ENCODE measurements around the gene CRLF1. TPM values are rescaled to one million over a fixed set of nuclear protein-coding genes. Genes with fewer than 3 reads are reported as not detected.

Gene CRLF1
- total and polyA plus RNA-seq, 2 experiments from 2014 or later: 18.1 to 19.7 TPM

DNA sequence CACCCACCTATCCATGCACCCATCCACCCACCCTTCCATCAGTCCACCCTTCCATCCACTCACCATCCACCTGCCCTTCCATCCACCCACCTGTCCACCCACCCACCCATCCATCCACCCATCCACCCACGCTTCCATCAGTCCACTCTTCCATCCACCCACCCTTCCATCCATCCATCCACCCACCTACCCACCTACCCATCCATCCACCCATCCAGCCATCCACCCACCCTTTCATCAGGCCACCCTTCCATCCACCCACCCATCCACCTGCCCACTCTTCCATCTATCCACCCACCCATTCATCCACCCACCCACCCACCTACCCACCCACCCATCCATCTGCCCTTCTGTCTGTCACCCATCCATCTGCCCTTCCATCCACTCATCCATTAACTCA lies 47.3 kb upstream of the CRLF1 start (continued):
- TF ChIP-seq, protein P1, sequence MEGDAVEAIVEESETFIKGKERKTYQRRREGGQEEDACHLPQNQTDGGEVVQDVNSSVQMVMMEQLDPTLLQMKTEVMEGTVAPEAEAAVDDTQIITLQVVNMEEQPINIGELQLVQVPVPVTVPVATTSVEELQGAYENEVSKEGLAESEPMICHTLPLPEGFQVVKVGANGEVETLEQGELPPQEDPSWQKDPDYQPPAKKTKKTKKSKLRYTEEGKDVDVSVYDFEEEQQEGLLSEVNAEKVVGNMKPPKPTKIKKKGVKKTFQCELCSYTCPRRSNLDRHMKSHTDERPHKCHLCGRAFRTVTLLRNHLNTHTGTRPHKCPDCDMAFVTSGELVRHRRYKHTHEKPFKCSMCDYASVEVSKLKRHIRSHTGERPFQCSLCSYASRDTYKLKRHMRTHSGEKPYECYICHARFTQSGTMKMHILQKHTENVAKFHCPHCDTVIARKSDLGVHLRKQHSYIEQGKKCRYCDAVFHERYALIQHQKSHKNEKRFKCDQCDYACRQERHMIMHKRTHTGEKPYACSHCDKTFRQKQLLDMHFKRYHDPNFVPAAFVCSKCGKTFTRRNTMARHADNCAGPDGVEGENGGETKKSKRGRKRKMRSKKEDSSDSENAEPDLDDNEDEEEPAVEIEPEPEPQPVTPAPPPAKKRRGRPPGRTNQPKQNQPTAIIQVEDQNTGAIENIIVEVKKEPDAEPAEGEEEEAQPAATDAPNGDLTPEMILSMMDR (conservative IDR thresholded peaks at IDR 0.05; ENCODE audit: low read depth in 2 of 2): no peak
- no peak for TF ChIP-seq POLR2AphosphoS5 (IDR thresholded peaks at IDR 0.05; ENCODE audit: low read depth)
- no peak for TF ChIP-seq JUNB (IDR thresholded peaks at IDR 0.05; ENCODE audit: unreplicated experiment)
- TF ChIP-seq, protein P2, sequence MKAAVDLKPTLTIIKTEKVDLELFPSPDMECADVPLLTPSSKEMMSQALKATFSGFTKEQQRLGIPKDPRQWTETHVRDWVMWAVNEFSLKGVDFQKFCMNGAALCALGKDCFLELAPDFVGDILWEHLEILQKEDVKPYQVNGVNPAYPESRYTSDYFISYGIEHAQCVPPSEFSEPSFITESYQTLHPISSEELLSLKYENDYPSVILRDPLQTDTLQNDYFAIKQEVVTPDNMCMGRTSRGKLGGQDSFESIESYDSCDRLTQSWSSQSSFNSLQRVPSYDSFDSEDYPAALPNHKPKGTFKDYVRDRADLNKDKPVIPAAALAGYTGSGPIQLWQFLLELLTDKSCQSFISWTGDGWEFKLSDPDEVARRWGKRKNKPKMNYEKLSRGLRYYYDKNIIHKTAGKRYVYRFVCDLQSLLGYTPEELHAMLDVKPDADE (IDR thresholded peaks at IDR 0.05): no peak
- TF ChIP-seq, protein P3, sequence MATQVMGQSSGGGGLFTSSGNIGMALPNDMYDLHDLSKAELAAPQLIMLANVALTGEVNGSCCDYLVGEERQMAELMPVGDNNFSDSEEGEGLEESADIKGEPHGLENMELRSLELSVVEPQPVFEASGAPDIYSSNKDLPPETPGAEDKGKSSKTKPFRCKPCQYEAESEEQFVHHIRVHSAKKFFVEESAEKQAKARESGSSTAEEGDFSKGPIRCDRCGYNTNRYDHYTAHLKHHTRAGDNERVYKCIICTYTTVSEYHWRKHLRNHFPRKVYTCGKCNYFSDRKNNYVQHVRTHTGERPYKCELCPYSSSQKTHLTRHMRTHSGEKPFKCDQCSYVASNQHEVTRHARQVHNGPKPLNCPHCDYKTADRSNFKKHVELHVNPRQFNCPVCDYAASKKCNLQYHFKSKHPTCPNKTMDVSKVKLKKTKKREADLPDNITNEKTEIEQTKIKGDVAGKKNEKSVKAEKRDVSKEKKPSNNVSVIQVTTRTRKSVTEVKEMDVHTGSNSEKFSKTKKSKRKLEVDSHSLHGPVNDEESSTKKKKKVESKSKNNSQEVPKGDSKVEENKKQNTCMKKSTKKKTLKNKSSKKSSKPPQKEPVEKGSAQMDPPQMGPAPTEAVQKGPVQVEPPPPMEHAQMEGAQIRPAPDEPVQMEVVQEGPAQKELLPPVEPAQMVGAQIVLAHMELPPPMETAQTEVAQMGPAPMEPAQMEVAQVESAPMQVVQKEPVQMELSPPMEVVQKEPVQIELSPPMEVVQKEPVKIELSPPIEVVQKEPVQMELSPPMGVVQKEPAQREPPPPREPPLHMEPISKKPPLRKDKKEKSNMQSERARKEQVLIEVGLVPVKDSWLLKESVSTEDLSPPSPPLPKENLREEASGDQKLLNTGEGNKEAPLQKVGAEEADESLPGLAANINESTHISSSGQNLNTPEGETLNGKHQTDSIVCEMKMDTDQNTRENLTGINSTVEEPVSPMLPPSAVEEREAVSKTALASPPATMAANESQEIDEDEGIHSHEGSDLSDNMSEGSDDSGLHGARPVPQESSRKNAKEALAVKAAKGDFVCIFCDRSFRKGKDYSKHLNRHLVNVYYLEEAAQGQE (IDR thresholded peaks at IDR 0.05; ENCODE audit: unreplicated experiment): no peak
- no peak for TF ChIP-seq CREB1 (CRISPR knock-in tag; IDR thresholded peaks at IDR 0.05; ENCODE audit: low read depth)
- TF ChIP-seq ZNF114 (CRISPR knock-in tag; IDR thresholded peaks at IDR 0.05): no peak

DNA sequence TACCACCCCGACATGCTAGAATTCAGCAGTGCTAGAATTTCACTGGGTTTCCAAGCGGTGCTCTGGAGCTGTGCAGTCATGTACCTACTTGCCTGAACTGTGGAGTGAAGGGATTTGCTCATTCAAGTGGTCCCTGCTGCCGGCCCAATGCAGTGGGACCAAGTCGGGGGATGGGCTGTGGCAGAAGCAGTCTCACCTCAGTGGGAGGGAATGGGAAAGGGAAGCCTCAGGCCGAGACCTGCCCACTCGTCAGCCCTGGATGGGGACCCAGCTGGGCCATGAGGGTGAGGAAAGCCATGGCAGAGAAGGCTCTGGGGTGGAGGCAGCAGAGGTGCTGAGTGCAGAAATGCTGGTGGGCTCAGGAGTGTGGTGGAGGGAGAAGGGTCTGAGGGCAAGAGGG lies 45.1 kb upstream of the CRLF1 start:
- Histone ChIP-seq H3K79me2 (replicated peaks; ENCODE audit: insufficient read depth) (0 out of 2 replicates have a peak, but pooled peaks cover 4% of the 10 kb centered on the region), H3F3A (replicated peaks; ENCODE audit: low read depth) (peaks cover 3% of the 10 kb centered on the region; the same call in 1 of the 2 replicates), H3K4me1 (ENCODE audit: insufficient read depth) (peaks cover 9% of the 10 kb centered on the region; the same call in 1 of the 2 replicates), H3K27ac (ENCODE audit: low read depth) (no peak overlapping the region), H3K4me2 (no peak overlapping the region), H3K27me3 (ENCODE audit: insufficient read depth) (no peaks in the 10 kb centered on the region), H2AFZ (no peak overlapping the region), H3K4me3 (no peak overlapping the region), H4K20me1 (replicated peaks; ENCODE audit: insufficient read depth) (no peaks in the 10 kb centered on the region; the same call in 1 of the 2 replicates), H3K36me3 (ENCODE audit: insufficient read depth) (no peaks in the 10 kb centered on the region), H3K9me2 (ENCODE audit: insufficient read depth) (0 out of 2 replicates have a peak, but pooled peaks cover 6% of the 10 kb centered on the region)
- no peak overlapping the region for H3K4me3 Mint-ChIP-seq
- no peaks in the 10 kb centered on the region; the same call in 1 of the 3 replicates for H3K9me3 Mint-ChIP-seq
- H3K36me3 Mint-ChIP-seq (ENCODE audit: low read depth): no peaks in the 10 kb centered on the region; the same call in 2 of the 3 replicates
- H3K27ac Mint-ChIP-seq: no peak overlapping the region; the same call in 1 of the 2 replicates
- ATAC-seq: no peak
- TF ChIP-seq ZNF114 (CRISPR knock-in tag; IDR thresholded peaks at IDR 0.05): no peak
- H3K4me1 Mint-ChIP-seq: peaks cover 30% of the 10 kb centered on the region
- H3K27me3 Mint-ChIP-seq (ENCODE audit: insufficient read depth, low read depth, poor library complexity): peaks cover 12% of the 10 kb centered on the region
- DNase-seq (ENCODE audit: low spot score): no peak
